HG03025 (cell line): ENCODE measurements around the gene MKRN1.
A peak's percentile ranks its signal among the peaks of the same experiment; 100 is the strongest.
"Not testable (repeated sequence)": the region's sequence is repeated elsewhere in the genome, so short reads cannot be mapped to it uniquely, and the experiment has no call there.

Experiments used
- ATAC-seq: cut with Tn5 transposase; IDR thresholded peaks from one replicate; pipeline ENCODE4 v1.9.1; 2021; ENCODE audit warnings: mild to moderate bottlenecking, moderate library complexity; ENCODE audit not compliant: unreplicated experiment, low FRiP score

MKRN1 gene

GRCh38 chr7:140479062-140479738, at the start of gene MKRN1:
MKRN1 (minus strand) TSS chr7:140479505; CDS start chr7:140479344, 161 bp downstream.
- peak; percentile 90 for ATAC-seq

GRCh38 chr7:140526787-140527664, 47.7 kb upstream of the MKRN1 start:
- no peak for ATAC-seq

- ATAC-seq = no peak
These were observed 46.9 kb upstream of the MKRN1 start for GRCh38 chr7:140526214-140526613.

- no peak for ATAC-seq
These were observed 46.4 kb upstream of the MKRN1 start for GRCh38 chr7:140525743-140526142.

GRCh38 chr7:140521421-140521820, 42.1 kb upstream of the MKRN1 start:
- ATAC-seq = no peak

- no peak for ATAC-seq
These were observed 39.7 kb upstream of the MKRN1 start for GRCh38 chr7:140519007-140519399.

- no peak for ATAC-seq
These were observed 39.2 kb upstream of the MKRN1 start for GRCh38 chr7:140518370-140519006.

GRCh38 chr7:140517546-140518369, 38.5 kb upstream of the MKRN1 start:
- ATAC-seq = no peak

GRCh38 chr7:140512317-140513000, 33.2 kb upstream of the MKRN1 start:
- no peak for ATAC-seq

- ATAC-seq = no peak
These were observed 30.5 kb upstream of the MKRN1 start for GRCh38 chr7:140509789-140510188.

GRCh38 chr7:140507556-140507955, 28.3 kb upstream of the MKRN1 start:
- ATAC-seq = not testable (repeated sequence)

GRCh38 chr7:140506788-140507464, 27.6 kb upstream of the MKRN1 start:
- ATAC-seq = no peak

GRCh38 chr7:140501966-140502365, 22.7 kb upstream of the MKRN1 start:
- no peak for ATAC-seq

- ATAC-seq = not testable (repeated sequence)
These were observed 18.5 kb upstream of the MKRN1 start for GRCh38 chr7:140497807-140498206.

- no peak for ATAC-seq
These were observed 18.0 kb upstream of the MKRN1 start for GRCh38 chr7:140497241-140497769.

- no peak for ATAC-seq
These were observed 16.3 kb upstream of the MKRN1 start for GRCh38 chr7:140495514-140496097.

GRCh38 chr7:140494867-140495266, 15.6 kb upstream of the MKRN1 start:
- no peak for ATAC-seq

GRCh38 chr7:140489026-140489359, 9.7 kb upstream of the MKRN1 start:
- ATAC-seq = no peak
